GM18873 (cell line): Measurements from ENCODE around the gene DDOST.
A peak's percentile ranks its signal among the peaks of the same experiment; 100 is the strongest.

Experiments
- ATAC-seq: cut with Tn5 transposase; IDR thresholded peaks from one replicate; pipeline ENCODE4 v1.9.1; 2021; ENCODE audit warnings: mild to moderate bottlenecking, moderate library complexity, moderate number of reproducible peaks; ENCODE audit not compliant: unreplicated experiment, low FRiP score

DDOST gene

GRCh38 chr1:20661207-20662109 is at the start of gene DDOST:
Gene DDOST (minus strand): TSS chr1:20661369. CDS start chr1:20661350, 19 bp downstream.
- ATAC-seq: peak; percentile 94

- no peak for ATAC-seq
Observed at GRCh38 chr1:20710469-20711284, 49.5 kb upstream of the DDOST start.

DNA sequence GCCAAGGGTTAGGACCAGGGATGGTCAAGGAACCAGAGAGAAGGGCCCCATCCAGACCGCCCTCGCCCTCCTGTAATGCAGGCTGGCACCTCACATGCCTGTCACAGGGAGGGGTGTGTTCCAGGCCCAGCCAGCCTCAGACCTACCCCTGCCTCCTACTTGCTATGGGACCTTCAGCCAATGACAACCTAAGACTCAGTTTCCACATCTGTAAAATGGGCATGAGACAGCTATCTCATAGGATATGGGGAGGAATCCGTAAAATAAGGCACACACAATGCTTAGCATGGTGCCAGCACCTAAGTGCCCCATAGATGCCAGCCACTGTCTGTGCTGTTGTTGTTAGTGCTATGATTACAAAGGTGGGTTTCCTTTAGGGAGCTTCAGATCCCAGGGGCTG is 48.7 kb upstream of the DDOST start:
- ATAC-seq: no peak

DNA sequence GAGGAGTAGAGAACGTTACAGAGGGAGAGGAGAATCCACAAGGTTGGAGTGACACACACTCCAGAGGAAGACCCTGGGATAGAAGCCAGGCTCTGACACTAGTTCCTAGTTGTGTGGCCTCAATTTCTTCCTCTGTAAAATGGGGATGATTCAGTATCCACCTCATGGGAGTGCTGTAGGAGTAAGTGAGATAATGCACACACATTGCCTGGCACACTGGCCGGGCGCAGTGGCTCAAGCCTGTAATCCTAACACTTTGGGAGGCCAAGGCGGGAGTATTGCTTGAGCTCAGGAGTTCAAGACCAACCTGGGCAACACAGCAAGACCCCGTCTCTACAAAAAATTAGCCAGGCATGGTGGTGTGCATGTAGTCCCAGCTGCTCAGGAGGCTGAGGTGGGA is 47.7 kb upstream of the DDOST start:
- ATAC-seq: no peak

GRCh38 chr1:20708057-20708456 is 46.9 kb upstream of the DDOST start:
- ATAC-seq: no peak

GRCh38 chr1:20706841-20707240 is 45.7 kb upstream of the DDOST start:
- ATAC-seq: no peak

DNA sequence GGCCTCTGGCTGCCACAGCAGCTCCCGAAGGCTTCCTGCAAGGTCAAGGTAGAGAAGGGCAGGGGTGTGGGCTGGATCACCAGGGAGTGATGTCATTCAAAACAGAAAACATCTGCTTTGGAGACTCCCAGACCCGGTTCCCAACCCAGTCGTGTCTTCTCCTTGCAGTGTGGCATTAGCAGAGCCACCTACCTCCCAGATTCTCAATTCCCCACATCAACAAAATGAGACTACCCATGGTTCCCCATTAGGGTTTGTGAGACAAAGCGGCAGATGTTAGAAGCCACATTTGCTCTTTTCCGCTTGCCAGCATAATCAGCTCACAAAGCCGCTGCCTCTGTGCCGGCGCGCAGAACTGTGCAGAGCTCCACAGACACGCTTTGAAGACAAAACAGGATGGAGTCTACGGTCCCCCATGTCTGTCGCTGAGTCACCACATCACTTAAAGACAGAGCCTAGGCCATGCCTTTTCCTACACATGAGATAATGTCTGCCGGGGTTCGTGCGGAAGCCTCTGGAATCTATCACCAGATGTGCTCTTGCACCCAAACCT is 44.1 kb upstream of the DDOST start:
- ATAC-seq: no peak

GRCh38 chr1:20704390-20705202 is 43.4 kb upstream of the DDOST start:
- ATAC-seq: no peak

DNA sequence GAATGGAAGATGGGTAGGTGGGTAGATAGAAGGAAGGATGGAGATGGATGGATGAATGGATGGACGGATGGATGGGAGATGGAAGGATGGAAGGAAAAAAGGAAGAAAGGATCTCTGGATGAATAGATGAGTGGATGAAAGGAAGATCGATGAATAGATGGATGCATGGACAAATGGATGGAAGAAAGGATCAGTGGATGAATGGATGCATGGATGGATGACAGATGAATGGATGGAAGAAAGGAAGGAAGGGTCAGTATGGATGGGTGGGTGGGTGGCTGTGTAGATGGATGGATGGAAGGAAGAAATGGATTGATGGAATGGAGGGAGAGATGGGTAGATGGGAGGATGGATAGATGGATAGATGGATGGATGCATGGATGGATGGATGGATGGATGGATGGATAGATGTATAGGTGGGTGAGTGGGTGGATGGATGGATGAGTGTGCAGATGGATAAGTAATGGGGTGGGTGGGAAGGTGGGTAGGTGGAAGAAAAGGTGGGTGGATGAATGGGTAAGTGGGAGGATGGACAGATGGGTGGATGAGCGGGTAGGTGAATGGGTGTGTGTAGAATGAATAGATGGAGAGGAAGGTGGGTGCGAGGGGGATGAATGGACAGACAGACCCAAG is 42.1 kb upstream of the DDOST start:
- no peak for ATAC-seq

- ATAC-seq: no peak
Observed at GRCh38 chr1:20702416-20702815, 41.2 kb upstream of the DDOST start.

DNA sequence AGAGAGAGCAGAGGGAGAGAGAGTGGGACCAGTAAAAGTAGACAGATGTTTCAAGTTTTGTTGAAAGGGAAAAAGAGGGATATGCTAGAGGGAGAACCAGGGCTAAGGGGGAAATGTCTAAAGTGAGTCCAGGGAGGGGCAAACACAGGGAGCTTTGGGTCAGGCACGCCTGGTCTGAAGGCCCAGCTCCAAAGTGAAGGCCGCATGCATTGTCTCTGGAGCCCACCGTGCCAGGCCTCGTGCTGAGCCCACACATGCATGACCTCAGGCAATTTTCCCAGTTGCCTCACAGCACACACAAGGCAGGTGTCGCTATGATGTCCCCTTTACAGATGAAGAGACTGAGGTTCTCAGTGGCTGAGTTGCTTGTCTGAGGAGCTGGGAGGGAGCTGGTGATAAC is 40.7 kb upstream of the DDOST start:
- ATAC-seq: no peak

- no peak for ATAC-seq
Observed at GRCh38 chr1:20701446-20701845, 40.3 kb upstream of the DDOST start.

DNA sequence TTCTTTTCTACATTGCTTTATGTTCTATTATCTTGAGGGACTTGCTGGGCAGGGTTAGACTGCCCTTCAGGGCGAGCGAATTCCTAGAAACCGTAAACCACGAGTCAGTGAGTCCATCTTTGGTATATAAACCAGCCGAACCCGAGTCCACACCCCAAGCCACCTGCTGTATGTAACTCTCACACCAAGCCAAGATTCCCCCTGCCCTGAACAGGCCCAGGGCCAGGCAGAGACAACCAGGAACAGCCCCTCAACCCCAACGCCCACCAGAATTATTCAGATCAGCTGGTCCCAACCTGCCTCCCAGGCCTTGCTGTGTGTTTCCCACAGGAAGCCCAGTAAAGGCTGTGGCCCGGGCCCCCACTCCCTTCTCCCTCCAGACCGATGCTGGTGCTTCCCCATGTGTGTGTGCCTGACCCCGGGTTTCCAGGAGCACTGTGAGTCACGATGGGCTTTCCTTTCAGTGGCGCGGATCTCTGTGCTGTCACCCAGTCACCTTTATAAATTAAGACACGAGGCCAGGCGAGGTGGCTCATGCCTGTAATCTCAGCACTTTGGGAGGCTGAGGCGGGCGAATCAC is 39.6 kb upstream of the DDOST start:
- no peak for ATAC-seq

DNA sequence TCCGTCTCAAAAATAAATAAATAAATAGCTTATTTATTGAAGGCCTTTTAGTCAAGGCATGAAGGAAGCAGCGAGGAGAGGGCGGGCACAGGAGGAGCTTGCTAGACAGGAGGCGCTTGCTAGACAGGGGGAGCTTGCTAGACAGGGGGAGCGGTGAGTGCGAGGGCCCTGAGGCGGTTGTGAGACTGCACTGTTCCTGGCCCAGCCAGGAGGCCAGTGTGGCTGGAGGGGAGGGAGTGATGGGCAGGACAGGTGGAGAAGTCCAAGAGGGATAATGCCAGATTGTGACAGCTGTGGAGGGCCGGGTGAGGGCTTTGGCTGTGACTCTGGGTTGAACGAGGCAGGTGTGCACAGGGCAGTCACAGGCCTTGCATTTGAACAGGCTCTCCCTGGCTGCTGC is 38.4 kb upstream of the DDOST start:
- ATAC-seq: no peak

DNA sequence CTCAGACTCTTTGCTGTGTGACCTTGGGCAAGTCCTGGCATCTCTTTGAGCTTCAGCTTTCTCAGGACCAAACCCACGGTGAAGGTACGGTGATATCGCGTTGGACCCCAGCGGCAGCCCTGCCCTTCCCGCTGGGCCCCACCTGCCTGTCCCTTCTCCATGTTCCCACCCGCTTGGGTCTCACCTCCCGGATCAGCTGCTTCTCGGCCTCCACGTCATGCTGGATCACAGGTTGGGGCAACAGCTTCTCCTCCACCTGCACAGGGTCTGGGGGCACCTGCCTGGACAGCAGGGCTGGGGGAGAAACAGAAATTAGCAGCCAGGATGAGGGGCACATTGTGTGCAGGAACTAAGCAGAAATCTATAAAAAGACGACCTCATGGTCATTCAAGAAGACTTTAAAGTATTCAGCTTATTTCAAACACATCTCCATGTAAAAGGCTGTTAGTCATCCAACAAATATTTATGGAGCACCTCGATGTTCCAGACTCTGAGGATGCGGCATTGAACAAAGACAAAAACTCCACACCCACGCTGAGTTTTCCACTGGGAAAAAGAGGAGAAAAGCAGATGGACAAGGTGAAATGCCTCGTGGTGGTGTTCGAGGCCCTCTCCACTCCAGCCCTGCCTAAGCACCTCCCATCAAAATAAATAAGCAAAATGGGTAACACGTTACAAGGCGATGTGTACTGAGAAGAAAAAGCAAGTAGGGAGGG is 37.2 kb upstream of the DDOST start:
- no peak for ATAC-seq

DNA sequence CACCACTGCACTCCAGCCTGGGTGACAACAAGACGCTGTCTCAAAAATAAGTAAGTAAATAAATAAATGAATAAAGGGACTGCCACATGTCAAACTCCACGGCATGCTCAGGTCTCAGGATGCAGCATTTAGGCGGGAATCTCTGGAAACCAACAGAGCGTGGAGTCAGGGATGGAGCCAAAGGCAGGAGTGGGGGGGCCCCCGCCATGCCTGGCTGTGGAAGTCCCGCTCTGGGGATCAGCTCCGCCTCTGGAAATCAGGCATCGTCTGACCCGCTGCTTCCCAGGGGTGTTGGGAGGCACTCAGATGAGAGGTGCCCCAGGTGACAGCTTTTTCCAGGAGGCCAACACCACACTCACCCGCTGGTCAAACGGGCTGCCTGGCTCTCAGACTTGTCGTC is 36.4 kb upstream of the DDOST start:
- no peak for ATAC-seq

DNA sequence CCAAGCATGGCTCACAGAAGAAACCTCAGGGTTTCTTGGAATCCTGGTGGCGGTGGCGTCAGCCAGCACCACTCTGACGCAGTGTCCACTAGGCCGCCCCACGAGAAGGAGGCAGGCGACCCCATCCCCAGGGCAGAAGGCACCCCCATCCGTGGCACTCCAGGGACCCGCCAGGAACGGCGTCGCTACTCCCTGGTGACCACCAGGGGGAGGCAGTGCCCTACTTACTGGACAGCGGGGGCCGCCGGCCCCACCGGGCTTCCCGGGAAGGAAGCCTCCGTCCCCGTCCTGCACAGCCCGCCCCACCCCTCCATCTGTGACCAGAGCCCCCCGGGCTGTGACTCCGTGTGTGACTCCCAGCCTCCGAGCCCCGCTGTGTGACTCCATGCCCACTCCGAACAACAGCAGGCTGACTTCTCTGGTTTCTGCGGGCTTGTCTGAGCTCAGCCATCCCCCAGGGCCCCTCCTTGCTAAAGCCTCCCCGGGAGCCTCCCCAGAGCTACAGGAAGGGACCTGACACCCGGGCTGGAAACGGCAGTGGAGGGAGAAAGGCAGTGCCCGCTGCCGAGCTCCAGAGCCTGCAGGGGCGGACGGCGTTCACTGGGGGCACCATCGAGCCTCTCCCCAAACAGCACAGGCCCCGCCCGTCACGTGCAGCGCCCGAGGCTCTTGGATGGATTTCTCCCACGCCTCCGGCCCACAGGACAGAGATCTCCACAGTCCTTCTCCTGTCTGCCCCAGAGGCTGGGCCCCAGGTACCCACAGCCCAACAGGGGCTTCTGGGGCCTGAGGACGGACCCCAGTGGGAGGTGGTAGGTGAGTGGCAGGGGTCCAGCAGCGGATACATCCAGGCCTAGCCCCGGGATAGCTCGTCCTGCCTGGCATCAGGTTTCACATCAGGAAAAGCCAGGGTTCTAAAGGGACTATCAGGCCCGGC is 35.5 kb upstream of the DDOST start:
- no peak for ATAC-seq

DNA sequence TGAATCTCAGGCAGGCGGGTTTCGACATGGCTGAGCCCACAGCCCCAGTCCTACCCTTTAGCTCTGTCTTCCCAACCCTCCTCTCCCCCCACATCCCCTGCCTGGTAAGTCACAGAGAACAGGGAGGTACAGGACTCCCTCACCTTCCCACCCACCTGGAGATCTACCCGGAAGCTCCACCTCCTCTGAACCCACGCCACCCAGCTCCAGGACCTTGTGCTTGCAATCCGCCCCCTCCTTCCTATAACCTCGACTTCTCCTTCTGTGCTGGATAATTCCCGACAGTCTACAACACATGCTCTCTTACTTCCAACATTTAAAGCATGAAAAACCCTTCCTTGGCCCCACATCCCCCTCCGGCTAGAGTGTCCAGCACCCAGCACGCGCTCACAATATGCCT is 34.3 kb upstream of the DDOST start:
- ATAC-seq: no peak
